Spleen (tissue), 7 donors: ENCODE data around the gene PIGC.

Source experiments
- CTCF ChIP-seq, 11 experiments: fragments of 200-600 bp in 7 of 11; fragments of 450-650 bp in 4 of 11; sonication (generic) in 4 of 11; IDR thresholded peaks in 8 of 11; conservative IDR thresholded peaks in 3 of 11; 1 replicate in 7 of 11; 2 replicates in 4 of 11; pipeline versions ENCODE4 v1.4.0 to v1.8.0; 2016 to 2021; ENCODE audit warnings: antibody characterized with exemption in 11 of 11, inconsistent platforms in 4 of 11, mild to moderate bottlenecking in 1 of 11
- POLR2A ChIP-seq, 3 donors: fragments of 450-650 bp; IDR thresholded peaks; one replicate each; pipeline ENCODE4 v1.5.1; 2017; ENCODE audit warnings: antibody characterized with exemption in 3 of 3, mild to moderate bottlenecking in 1 of 3
- POLR2AphosphoS5 ChIP-seq, 3 donors: sonication (generic); formaldehyde crosslinking; IDR thresholded peaks; one replicate each; pipeline ENCODE4 v1.5.1; 2017; ENCODE audit warnings: antibody characterized with exemption in 3 of 3
- donor health status: DM: no; HTN: no; CAD: no; lungs with moderate emphysema.
- donor health status: DM: no; HTN: no; CAD: no.
- donor health status: DM: no; HTN: no; CAD: no.

DNA sequence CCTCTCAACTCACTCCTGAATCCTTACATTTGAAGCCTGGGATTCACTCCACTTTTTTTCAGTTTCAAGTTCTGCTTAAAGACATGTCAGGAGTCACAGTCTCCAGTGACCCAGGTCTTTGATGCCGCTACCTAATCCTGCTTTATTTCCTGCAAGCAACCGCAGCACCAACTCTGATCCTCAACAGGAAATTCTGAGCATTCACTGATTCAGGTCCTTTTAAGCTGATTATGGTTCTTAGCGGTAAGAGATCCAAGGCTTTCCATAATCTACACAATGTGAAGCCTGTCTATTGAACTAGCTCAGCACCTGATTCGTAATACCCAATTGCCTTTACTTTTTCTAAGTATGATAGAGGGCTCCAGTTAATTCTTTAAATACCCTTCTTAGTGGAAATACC, 43.7 kb upstream of the PIGC start:
- TF ChIP-seq CTCF (IDR thresholded peaks at IDR 0.05 in 8 of 11, conservative IDR thresholded peaks at IDR 0.05 in 3 of 11) = no peak
- TF ChIP-seq POLR2AphosphoS5 (IDR thresholded peaks at IDR 0.05) = no peak
- TF ChIP-seq POLR2A (IDR thresholded peaks at IDR 0.05) = no peak
